Upper lobe of left lung (tissue), 6 donors: ENCODE results near the gene NDUFA8. TPM values are rescaled to one million over a fixed set of nuclear protein-coding genes. Genes with fewer than 3 reads are reported as not detected.

Experiments
- ATAC-seq, 2 donors: fragments of 200-7000 bp; cut with Tn5 transposase; one replicate each; pipeline ENCODE4 v1.9.1; 2022; ENCODE audit warnings: mild to moderate bottlenecking in 2 of 2, moderate library complexity in 2 of 2; ENCODE audit not compliant: low FRiP score in 2 of 2
- DNase-seq, 2 donors: peaks; one replicate each; pipeline ENCODE4 v3.0.0-alpha.2; 2019 to 2020
- H3K27ac ChIP-seq, 4 donors: fragments of 200-600 bp; sonication (generic); one replicate each; pipeline ENCODE4 v1.5.1; 2016 to 2019
- H3K27me3 ChIP-seq, 4 donors: fragments of 200-600 bp; sonication (generic); one replicate each; pipeline ENCODE4 v1.5.1; 2017 to 2019
- H3K36me3 ChIP-seq, 4 donors: fragments of 200-600 bp; sonication (generic); one replicate each; pipeline ENCODE4 v1.5.1; 2016 to 2019
- H3K4me1 ChIP-seq, 4 donors: fragments of 200-600 bp; sonication (generic); one replicate each; pipeline ENCODE4 v1.5.1; 2018 to 2019
- H3K4me3 ChIP-seq, 4 donors: fragments of 200-600 bp; sonication (generic); one replicate each; pipeline ENCODE4 v1.5.1; 2017 to 2019; ENCODE audit warnings: mild to moderate bottlenecking in 2 of 4, moderate library complexity in 1 of 4
- H3K9me3 ChIP-seq, 4 donors: fragments of 200-600 bp; sonication (generic); one replicate each; pipeline ENCODE4 v1.5.1; 2018 to 2019
- EP300 ChIP-seq, 4 donors: sonication (generic); formaldehyde crosslinking; IDR thresholded peaks; one replicate each; pipeline ENCODE4 v1.5.1; 2017; ENCODE audit warnings: antibody characterized with exemption in 4 of 4, control low read depth in 2 of 4
- POLR2A ChIP-seq, 4 donors: fragments of 450-650 bp; IDR thresholded peaks; one replicate each; pipeline ENCODE4 v1.5.1; 2016 to 2017; ENCODE audit warnings: antibody characterized with exemption in 4 of 4, mild to moderate bottlenecking in 2 of 4
- POLR2AphosphoS5 ChIP-seq, 2 donors: sonication (generic); formaldehyde crosslinking; IDR thresholded peaks; one replicate each; pipeline ENCODE4 v1.5.1; 2017; ENCODE audit warnings: antibody characterized with exemption in 2 of 2
- WGBS, 2 donors: methylation state at CpG; one replicate each; pipeline ENCODE4 v1.1.5; 2017 to 2018; 5-methylcytosine and 5-hydroxymethylcytosine counted together
- total RNA-seq, 6 donors: library from RNA; depleted of rRNA in 4 of 6; stranded (reverse); fragments of >200 nt in 4 of 6; gene quantifications; one replicate each; pipeline versions ENCODE4 v1.1.0 to v1.2.1, GENCODE V29; 2016 to 2021
- TF ChIP-seq, protein P1 (sequence below), 6 experiments: fragments of 450-650 bp in 4 of 6; fragments of 200-600 bp in 2 of 6; sonication (generic) in 2 of 6; IDR thresholded peaks; one replicate each; pipeline ENCODE4 v1.5.1; 2016 to 2019; ENCODE audit warnings: antibody characterized with exemption in 6 of 6
- donor health status: DM: no; HTN: no; CAD: no; lungs with moderate emphysema.
- donor health status: DM: no; HTN: yes; CAD: no; lungs with severe emphysema.

NDUFA8 gene
- total RNA-seq, 6 donors from 2014 or later, result 25.6 to 46.5 (median 35.5) TPM

DNA sequence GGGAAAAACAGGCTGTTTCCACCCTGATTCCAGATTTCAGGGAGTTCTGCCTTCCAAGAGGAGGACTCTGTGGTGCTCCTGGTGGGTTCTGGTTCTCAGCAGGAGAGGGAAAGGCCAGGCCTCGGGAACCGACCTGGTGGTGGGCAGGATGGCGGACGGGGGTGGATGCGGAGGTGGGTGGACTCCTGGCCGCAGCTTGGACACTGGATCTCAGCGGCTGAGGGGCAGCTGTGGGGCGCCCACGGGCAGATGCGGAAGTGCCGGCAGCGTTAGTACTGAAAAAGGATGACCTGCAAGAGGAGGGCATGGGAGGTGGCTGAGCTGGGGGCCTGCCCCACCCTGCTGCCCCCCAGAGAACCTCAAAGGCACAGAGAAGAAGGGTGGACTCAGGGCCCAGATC lies 44.9 kb upstream of the NDUFA8 start:
- Histone ChIP-seq H3K4me1 (no peaks in the 10 kb centered on the region), H3K36me3 (no peaks in the 10 kb centered on the region), H3K27me3 (no peaks in the 10 kb centered on the region), H3K9me3 (no peaks in the 10 kb centered on the region), H3K27ac (no peak overlapping the region), H3K4me3 (no peak overlapping the region)
- TF ChIP-seq POLR2A (IDR thresholded peaks at IDR 0.05), result no peak
- TF ChIP-seq POLR2AphosphoS5 (IDR thresholded peaks at IDR 0.05), result no peak
- no peak for TF ChIP-seq EP300 (IDR thresholded peaks at IDR 0.05)
- TF ChIP-seq, protein P1, sequence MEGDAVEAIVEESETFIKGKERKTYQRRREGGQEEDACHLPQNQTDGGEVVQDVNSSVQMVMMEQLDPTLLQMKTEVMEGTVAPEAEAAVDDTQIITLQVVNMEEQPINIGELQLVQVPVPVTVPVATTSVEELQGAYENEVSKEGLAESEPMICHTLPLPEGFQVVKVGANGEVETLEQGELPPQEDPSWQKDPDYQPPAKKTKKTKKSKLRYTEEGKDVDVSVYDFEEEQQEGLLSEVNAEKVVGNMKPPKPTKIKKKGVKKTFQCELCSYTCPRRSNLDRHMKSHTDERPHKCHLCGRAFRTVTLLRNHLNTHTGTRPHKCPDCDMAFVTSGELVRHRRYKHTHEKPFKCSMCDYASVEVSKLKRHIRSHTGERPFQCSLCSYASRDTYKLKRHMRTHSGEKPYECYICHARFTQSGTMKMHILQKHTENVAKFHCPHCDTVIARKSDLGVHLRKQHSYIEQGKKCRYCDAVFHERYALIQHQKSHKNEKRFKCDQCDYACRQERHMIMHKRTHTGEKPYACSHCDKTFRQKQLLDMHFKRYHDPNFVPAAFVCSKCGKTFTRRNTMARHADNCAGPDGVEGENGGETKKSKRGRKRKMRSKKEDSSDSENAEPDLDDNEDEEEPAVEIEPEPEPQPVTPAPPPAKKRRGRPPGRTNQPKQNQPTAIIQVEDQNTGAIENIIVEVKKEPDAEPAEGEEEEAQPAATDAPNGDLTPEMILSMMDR (IDR thresholded peaks at IDR 0.05), result no peak
- no peak for ATAC-seq
- DNase-seq, result peak in 1 of 2 donors; percentile 72
- 91 to 92% methylated on average over 12 of the region's 12 CpGs for WGBS, 2 donors

DNA sequence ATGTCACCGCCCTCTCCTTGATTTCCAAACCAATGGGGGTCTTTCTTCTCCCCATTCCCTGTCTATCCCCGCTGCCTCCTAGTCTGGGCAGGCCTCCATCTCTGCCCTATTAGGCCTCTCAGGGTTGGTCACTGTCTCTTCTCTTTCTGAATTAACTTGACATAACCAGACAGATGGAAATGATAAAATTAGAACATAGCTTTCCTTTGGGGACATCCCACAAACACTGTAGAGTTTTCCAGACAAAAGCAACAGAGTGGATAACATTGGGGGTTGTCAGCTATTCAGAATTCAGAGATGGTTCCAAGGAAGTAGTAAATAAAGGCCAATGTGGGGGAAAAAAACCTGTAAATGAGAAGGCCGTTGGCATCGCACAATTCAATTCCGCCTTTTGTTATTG lies 44.5 kb upstream of the NDUFA8 start:
- no peak overlapping the region for H3K27ac ChIP-seq
- TF ChIP-seq POLR2AphosphoS5 (IDR thresholded peaks at IDR 0.05), result no peak

DNA sequence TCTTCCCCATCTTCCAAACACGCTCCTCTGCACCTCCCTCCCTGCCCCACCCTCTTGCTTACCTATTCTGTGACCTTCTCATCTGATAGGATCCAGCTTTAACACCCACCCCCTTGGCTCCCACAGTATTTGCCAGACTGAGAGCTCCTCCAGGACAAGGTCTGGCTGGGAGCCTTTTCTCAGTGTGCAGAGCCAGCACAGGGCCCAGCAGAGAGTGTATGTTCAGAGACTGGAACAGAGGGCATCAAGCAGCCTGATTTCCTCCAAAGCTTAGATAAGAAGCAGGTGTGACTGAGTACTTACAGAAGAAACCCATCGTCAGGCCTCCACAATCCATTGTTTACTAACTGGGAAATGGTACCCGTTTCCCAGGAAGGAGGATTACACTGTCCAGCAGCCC lies 42.5 kb upstream of the NDUFA8 start:
- Histone ChIP-seq H3K27me3 (no peaks in the 10 kb centered on the region), H3K4me3 (no peak overlapping the region), H3K36me3 (no peaks in the 10 kb centered on the region), H3K27ac (no peak overlapping the region), H3K4me1 (no peaks in the 10 kb centered on the region), H3K9me3 (no peaks in the 10 kb centered on the region)
- TF ChIP-seq POLR2A (IDR thresholded peaks at IDR 0.05) (no peak), POLR2AphosphoS5 (IDR thresholded peaks at IDR 0.05) (no peak), EP300 (IDR thresholded peaks at IDR 0.05) (no peak)
- TF ChIP-seq, protein P1 (IDR thresholded peaks at IDR 0.05), result no peak
- DNase-seq (no peak), ATAC-seq (no peak)
- 78 to 82% methylated on average over 3 of the region's 3 CpGs for WGBS, 2 donors

More for the DNA sequence above, 44.5 kb upstream of the NDUFA8 start:
- ATAC-seq (no peak), DNase-seq (no peak)
- Histone ChIP-seq H3K9me3 (no peaks in the 10 kb centered on the region), H3K4me1 (no peaks in the 10 kb centered on the region), H3K36me3 (no peaks in the 10 kb centered on the region), H3K27me3 (no peaks in the 10 kb centered on the region), H3K4me3 (no peak overlapping the region)
- 90 to 95% methylated on average over 5 of the region's 5 CpGs for WGBS, 2 donors

DNA sequence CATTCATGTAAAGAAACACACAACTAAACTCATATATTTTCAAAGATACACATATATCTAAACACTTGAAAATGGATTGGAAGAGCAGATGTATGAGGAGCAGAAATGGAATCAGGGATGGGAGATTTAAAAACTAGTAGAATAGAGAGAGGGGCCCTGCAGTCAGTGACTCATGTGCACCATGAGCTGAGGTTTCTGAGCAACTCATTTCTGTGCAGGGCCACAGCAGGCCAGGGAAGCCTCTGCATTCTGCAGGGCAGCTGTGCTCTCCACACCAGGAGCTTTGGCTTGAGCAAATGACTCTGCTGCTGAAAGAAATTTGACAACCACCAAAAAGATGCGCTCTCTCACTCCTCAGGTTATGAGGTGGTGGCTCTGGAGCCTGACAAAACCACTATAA lies 42.1 kb upstream of the NDUFA8 start:
- Histone ChIP-seq H3K36me3 (no peaks in the 10 kb centered on the region), H3K27me3 (no peaks in the 10 kb centered on the region), H3K4me3 (no peak overlapping the region), H3K4me1 (no peaks in the 10 kb centered on the region), H3K9me3 (no peaks in the 10 kb centered on the region), H3K27ac (no peak overlapping the region)
- TF ChIP-seq POLR2A (IDR thresholded peaks at IDR 0.05), result no peak
- TF ChIP-seq POLR2AphosphoS5 (IDR thresholded peaks at IDR 0.05), result no peak
- no peak for TF ChIP-seq EP300 (IDR thresholded peaks at IDR 0.05)
- TF ChIP-seq, protein P1 (IDR thresholded peaks at IDR 0.05), result no peak
- DNase-seq (no peak), ATAC-seq (no peak)
- WGBS, 2 donors, result 92 to 100% methylated on average over 1 of the region's 1 CpG

DNA sequence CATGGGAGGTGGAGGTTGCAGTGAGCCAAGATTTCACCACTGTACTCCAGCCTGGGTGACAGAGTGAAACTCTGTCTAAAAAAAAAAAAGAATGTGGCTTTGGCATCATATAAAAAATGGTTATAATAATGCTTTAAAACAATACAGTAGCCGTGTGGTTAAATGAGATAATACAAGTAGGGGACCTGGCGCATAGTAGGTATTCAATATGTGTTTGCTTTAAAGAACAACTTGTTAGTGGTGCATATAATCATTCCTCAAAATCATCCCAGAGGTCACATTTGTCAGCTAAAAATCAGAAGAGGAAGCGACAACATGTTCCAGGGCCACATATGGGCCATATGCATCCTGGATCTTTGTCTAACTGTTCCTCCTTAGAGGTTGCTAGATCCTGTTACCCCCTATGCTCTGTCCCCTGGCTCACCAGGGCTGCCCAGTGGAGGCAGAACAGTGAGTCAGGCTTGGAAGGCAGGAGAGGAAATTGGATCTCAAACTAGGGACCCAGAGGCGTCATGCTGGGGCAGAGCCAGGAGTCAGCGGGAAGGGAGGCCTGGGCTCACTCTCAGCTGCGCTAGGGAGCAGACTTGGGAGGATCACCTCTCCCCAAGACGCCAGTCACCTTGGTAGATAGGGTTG lies 41.5 kb upstream of the NDUFA8 start:
- DNase-seq (no peak), ATAC-seq (peak in 1 of 2 donors; percentile 48)
- WGBS, 2 donors, result 80 to 87% methylated on average over 7 of the region's 7 CpGs
- no peaks in the 10 kb centered on the region for H3K27me3 ChIP-seq
- no peak for TF ChIP-seq POLR2AphosphoS5 (IDR thresholded peaks at IDR 0.05)
- no peak for TF ChIP-seq POLR2A (IDR thresholded peaks at IDR 0.05)
- TF ChIP-seq EP300 (IDR thresholded peaks at IDR 0.05), result no peak
- TF ChIP-seq, protein P1 (IDR thresholded peaks at IDR 0.05), result no peak
- no peak overlapping the region for H3K27ac ChIP-seq
- no peaks in the 10 kb centered on the region for H3K36me3 ChIP-seq
- H3K4me1 ChIP-seq, result no peaks in the 10 kb centered on the region
- H3K4me3 ChIP-seq, result no peak overlapping the region
- no peaks in the 10 kb centered on the region for H3K9me3 ChIP-seq
